Muscle layer of duodenum (tissue), 2 donors: Measurements from ENCODE around the gene SIKE1.
A peak's percentile ranks its signal among the peaks of the same experiment; 100 is the strongest.
"Not testable (repeated sequence)": the region's sequence is repeated elsewhere in the genome, so short reads cannot be mapped to it uniquely, and the experiment has no call there.

Source experiments
- H3K27ac ChIP-seq: one replicate; pipeline ENCODE4 v1.7.0; 2013; ENCODE audit warnings: mild to moderate bottlenecking, low read length
- H3K27me3 ChIP-seq: one replicate; pipeline ENCODE4 v1.7.0; 2013; ENCODE audit warnings: low read depth, mild to moderate bottlenecking, control low read depth, low read length
- H3K36me3 ChIP-seq, 2 donors: one replicate each; pipeline ENCODE4 v1.7.0; 2013; ENCODE audit warnings: low read length in 2 of 2, control low read depth in 1 of 2, mild to moderate bottlenecking in 1 of 2; ENCODE audit not compliant: insufficient read depth in 2 of 2, control insufficient read depth in 1 of 2
- H3K4me1 ChIP-seq, 2 donors: one replicate each; pipeline ENCODE4 v1.7.0; 2013; ENCODE audit warnings: low read length in 2 of 2, mild to moderate bottlenecking in 2 of 2, control low read depth in 1 of 2, moderate library complexity in 1 of 2; ENCODE audit not compliant: insufficient read depth in 2 of 2, control insufficient read depth in 1 of 2
- H3K4me3 ChIP-seq, 2 donors: one replicate each; pipeline ENCODE4 v1.7.0; 2013; ENCODE audit warnings: low read length in 2 of 2, low read depth in 1 of 2, mild to moderate bottlenecking in 1 of 2
- H3K9me3 ChIP-seq, 2 donors: one replicate each; pipeline ENCODE4 v1.7.0; 2013; ENCODE audit warnings: low read length in 2 of 2, control low read depth in 1 of 2, mild to moderate bottlenecking in 1 of 2; ENCODE audit not compliant: control insufficient read depth in 1 of 2
- donor health status: healthy.

The SIKE1 gene

DNA sequence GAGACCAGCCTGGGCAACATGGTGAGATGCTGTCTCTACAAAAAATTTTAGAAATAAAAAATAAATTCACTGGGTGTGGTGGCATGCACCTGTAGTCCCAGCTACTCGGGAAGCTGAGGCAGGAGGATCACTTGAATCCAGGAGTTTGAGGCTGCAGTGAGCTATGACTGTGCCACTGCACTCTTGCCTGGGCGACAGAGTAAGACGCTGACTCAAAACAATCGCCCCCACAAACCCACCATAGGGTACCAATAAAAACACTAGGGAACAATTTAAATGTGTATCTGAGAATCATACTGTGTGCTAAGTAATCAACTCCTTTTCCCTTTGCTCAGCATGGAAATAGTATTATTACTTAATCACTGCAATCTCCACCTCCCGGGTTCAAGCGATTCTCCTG is 26.8 kb downstream of the SIKE1 start:
- Histone ChIP-seq H3K36me3 (peaks cover 15 to 22% of the 10 kb centered on the region in 2 donors), H3K4me1 (peaks cover 14 to 77% of the 10 kb centered on the region in 2 donors)
- not testable (repeated sequence) for H3K27ac ChIP-seq, H3K4me3 ChIP-seq, H3K9me3 ChIP-seq, H3K27me3 ChIP-seq

DNA sequence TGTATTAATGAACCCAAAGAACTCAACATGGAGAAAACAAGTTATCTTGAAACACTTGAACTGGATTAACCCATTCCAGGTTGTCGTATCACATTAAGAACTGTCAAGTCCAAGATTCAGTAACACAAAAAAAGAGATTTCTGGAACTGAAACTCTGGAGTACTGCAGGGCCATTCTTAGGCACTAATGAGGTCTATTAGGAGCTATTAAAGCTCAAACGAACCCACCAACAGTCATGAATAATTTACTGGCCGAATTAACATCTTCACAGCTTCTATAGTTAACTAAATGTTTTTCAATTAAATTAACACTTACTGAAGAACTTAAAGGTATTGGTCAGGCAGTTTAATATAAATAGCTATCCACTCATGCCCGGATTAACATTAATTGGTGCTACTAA is 27.3 kb downstream of the SIKE1 start:
- Histone ChIP-seq H3K4me3 (no peak overlapping the region), H3K4me1 (peaks cover 14 to 83% of the 10 kb centered on the region in 2 donors), H3K27ac (no peak overlapping the region), H3K36me3 (peaks cover 20 to 24% of the 10 kb centered on the region in 2 donors), H3K27me3 (no peaks in the 10 kb centered on the region), H3K9me3 (no peaks in the 10 kb centered on the region)

DNA sequence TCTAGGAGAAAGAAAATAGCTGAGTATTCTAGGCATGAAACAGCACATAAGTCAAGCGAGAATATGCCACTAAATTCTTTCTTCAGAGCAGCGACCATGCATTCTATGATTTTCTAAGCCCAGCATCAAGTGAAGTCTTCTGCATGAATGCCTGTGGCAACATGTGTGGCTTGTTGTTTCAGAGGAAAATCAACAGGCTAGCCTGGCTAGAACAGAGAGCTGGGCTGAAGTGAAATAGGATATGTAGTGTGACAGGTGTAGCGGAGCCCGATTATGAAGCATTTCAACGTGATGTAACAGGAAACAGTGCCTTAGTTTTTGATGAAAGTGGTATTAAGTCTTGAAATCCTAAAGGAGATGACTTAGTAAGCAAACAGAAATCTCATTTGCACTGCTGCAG is 29.7 kb downstream of the SIKE1 start:
- H3K9me3 ChIP-seq = no peaks in the 10 kb centered on the region
- peaks cover 4 to 82% of the 10 kb centered on the region in 2 donors for H3K4me1 ChIP-seq
- no peaks in the 10 kb centered on the region for H3K27me3 ChIP-seq
- no peak overlapping the region for H3K4me3 ChIP-seq
- H3K36me3 ChIP-seq = peaks cover 23 to 24% of the 10 kb centered on the region in 2 donors
- no peak overlapping the region for H3K27ac ChIP-seq

DNA sequence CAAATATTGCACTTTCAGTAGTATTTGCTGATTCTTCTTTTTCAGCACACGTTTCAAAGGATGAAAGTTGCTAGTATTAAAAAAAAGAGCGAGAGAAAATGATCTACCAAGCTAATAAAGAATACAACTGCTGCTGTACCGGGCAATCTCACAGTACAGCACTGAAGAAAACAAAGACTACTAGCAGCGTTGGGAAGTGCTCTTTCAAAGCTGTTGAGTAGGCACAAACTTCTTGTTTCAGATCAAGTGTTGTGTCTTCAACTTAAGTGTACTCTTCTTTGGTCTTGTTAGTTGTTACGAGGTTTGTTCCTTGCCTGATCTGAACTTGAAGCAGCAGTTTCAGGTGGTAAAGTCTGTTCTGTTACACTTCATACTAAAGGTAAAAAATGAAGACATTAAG is 30.6 kb downstream of the SIKE1 start:
- no peak overlapping the region for H3K4me3 ChIP-seq
- H3K27me3 ChIP-seq = no peaks in the 10 kb centered on the region
- H3K4me1 ChIP-seq = peaks cover 4 to 73% of the 10 kb centered on the region in 2 donors
- peaks cover 23 to 25% of the 10 kb centered on the region in 2 donors for H3K36me3 ChIP-seq
- H3K9me3 ChIP-seq = no peaks in the 10 kb centered on the region
- H3K27ac ChIP-seq = no peak overlapping the region

DNA sequence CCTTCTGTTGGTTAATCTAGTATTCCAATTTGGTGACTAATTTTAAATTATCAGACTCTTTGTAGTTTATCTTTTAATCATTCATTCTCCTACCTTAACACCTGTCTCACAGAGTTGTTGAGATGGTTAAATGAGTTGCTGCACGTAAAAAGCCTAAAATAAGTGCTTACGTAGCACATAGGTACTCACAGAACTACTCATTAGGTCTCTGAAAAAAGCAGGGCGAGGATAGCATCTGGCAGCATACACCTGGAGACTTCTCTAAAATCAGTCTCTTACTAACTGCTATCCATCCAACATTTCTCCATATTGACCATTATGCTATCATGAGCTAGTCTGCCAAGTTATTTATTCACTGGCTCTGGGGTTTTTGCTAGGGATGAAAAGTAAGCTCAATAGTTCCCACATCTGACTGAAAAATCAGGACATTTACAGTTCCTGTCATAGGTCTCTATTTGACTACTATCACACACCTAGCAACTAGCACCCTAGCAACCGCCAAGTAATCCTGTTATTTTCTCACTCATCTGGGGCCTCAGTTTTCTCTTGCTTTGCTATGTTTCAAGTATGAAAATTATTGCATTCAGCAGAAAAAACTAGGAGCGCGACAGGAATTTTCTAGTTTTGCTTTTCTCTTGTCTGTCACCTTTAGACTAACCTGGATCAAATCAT is 33.9 kb downstream of the SIKE1 start:
- Histone ChIP-seq H3K27me3 (no peaks in the 10 kb centered on the region), H3K9me3 (no peaks in the 10 kb centered on the region), H3K4me1 (peaks cover 3 to 48% of the 10 kb centered on the region in 2 donors), H3K4me3 (no peak overlapping the region), H3K36me3 (peaks cover 23 to 29% of the 10 kb centered on the region in 2 donors), H3K27ac (no peak overlapping the region)

DNA sequence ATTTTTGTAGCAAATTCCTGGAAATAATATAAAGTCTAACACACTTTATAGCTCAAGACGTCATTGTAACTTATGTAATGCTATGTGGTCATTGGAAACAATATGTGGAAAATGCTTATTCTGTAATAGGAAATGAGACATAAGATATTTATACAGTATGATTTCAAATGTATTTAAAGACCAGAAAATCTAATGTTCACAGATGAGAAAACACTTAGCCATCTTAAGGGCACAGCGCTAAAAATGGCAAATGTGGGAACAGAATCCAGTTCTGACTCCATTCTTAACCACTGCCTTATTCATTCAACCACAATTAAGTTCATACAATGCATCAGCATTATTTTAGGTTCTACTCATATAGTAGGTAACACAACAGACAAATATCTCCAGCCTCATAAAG is 35.2 kb downstream of the SIKE1 start:
- Histone ChIP-seq H3K36me3 (peaks cover 23 to 29% of the 10 kb centered on the region in 2 donors), H3K9me3 (no peaks in the 10 kb centered on the region), H3K27me3 (no peaks in the 10 kb centered on the region), H3K27ac (no peak overlapping the region), H3K4me3 (no peak overlapping the region), H3K4me1 (peaks cover 0 to 36% of the 10 kb centered on the region in 2 donors)

DNA sequence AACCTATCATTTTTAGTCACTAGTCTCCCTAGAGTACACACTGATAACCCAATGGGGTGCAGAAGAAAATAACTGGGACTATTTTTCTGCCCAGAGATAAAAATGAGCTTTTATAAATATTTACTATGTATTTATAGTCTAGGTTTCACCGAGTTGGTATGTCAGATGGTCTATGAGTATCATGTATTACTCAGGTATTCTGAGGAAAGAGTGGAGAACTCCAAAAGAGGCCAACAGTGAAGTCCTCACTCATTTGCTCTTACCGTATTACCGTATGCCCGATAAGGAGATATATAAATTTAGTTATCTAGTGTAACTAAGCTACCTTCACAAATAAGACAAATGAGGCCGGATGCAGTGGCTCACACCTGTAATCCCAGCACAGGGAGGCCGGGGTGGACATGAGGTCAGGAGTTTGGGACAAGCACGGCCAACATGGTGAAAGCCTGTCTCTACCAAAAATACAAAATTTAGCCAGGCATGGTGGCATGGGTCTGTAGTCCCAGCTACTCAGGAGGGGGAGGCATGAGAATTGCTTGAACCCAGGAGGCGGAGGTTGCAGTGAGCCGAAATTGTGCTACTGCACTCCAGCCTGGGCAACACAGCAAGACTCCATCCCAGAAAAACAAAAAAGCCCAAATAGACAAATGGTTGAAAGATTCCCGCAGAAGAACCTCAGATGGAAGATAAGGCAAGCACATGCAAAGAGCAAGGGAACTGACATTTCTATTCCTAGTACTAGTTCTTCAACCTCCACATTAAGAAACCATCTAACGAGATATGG is 38.3 kb downstream of the SIKE1 start:
- Histone ChIP-seq H3K27me3 (no peaks in the 10 kb centered on the region), H3K4me1 (peaks cover 0 to 10% of the 10 kb centered on the region in 2 donors), H3K27ac (no peak overlapping the region), H3K9me3 (no peaks in the 10 kb centered on the region), H3K4me3 (no peak overlapping the region), H3K36me3 (peaks cover 17 to 25% of the 10 kb centered on the region in 2 donors)

DNA sequence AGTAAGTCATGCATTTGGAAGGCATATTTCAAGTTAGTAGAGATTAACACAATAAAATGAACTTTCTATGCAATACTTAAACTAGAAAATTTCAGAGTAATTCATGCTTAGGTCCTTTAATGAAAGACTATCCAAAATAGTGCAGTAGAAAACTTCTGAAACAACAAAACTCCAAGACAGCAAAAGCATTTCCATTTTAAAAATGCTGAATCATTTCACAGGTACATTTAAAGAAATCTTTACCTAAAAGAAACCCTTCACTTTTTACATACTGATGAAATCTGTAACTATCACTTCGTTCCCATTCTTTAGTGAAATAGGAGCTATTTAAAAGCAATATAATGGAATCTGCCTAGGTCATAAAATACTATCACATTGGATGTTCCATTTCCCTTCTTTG is 40.2 kb downstream of the SIKE1 start:
- Histone ChIP-seq H3K36me3 (peaks cover 31 to 32% of the 10 kb centered on the region in 2 donors), H3K27ac (no peak overlapping the region), H3K4me3 (no peak overlapping the region), H3K9me3 (no peaks in the 10 kb centered on the region), H3K27me3 (no peaks in the 10 kb centered on the region), H3K4me1 (peaks cover 0 to 5% of the 10 kb centered on the region in 2 donors)

DNA sequence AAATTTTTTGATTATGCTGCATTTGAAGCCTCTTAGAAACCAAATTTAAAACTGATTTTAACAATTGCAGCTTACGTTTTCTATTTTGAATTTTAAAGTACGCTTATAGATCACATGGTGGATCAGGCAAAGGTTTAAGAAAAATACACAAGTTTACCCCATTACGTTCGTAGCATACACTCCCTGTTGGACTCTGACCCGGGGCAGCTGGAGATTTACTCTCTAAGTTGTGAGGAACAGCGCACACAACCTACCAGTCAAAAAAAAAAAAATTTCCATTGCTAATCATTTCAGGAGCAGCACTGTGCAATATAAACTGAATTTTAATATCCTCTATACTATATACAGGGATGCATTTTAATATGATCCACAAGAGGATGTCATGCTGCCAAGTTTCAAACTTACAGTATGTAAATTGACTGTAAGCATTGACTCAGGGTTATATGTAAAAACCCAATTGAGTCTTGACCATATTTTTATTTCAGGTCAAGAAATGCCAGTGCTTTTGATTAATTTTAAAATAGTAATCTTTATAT is 43.1 kb downstream of the SIKE1 start:
- H3K4me1 ChIP-seq = peaks cover 0 to 5% of the 10 kb centered on the region in 2 donors
- H3K4me3 ChIP-seq = no peak overlapping the region
- H3K27me3 ChIP-seq = no peaks in the 10 kb centered on the region

DNA sequence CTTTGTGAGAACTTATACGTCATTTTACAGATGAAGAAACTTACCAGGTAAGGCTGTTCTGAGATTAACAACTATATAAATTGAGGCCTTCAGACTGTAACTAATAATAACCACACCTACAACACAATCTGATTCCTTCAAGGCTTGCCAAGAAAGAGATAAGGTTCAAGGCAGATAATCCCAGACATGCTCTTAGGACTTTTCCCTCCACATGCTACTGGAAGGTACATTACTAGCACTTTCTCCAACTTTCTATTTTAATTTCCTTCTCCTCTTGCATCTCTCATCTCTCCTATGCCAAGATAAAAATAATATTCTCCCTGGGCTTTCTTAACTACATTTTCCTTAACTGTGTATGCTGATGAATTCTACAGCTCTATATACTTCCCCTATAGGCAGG is 45.0 kb downstream of the SIKE1 start:
- peak overlapping the region; percentile 19 for H3K27ac ChIP-seq
- H3K27me3 ChIP-seq = no peaks in the 10 kb centered on the region
- H3K9me3 ChIP-seq = no peaks in the 10 kb centered on the region
- peaks cover 63 to 74% of the 10 kb centered on the region in 2 donors for H3K36me3 ChIP-seq
- H3K4me1 ChIP-seq = no peaks in the 10 kb centered on the region
- no peak overlapping the region for H3K4me3 ChIP-seq

More for the DNA sequence above, 43.1 kb downstream of the SIKE1 start:
- no peaks in the 10 kb centered on the region for H3K9me3 ChIP-seq
- peaks cover 50 to 58% of the 10 kb centered on the region in 2 donors for H3K36me3 ChIP-seq
- peak overlapping the region; percentile 30 for H3K27ac ChIP-seq

DNA sequence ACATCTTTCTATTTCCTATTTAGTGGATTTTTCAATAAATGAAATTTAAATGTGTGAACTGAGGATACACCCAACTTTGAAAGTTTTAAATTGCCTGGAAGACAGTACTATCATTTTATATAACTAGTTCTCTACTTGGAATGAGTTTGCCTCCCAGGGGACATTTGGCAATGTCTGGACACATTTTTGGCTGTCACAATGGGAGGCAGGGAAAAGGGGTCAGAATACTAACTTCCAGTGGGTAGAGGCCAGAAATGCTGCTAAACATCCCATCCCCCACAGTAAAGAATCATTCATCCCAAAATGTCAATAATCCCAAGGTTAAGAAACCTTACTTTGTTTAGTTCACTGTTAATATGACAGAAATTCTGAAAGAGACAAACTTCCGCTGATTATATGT is 50.7 kb downstream of the SIKE1 start:
- Histone ChIP-seq H3K9me3 (no peaks in the 10 kb centered on the region), H3K27ac (no peak overlapping the region)

More for the DNA sequence above, 50.7 kb downstream of the SIKE1 start:
- H3K4me3 ChIP-seq = no peak overlapping the region
- peaks cover 78 to 92% of the 10 kb centered on the region in 2 donors for H3K36me3 ChIP-seq
- H3K4me1 ChIP-seq = no peaks in the 10 kb centered on the region
- no peaks in the 10 kb centered on the region for H3K27me3 ChIP-seq
